Fibroblast of villous mesenchyme (primary cell): ENCODE data around the gene TPP1. TPM values are rescaled to one million over a fixed set of nuclear protein-coding genes. Genes with fewer than 3 reads are reported as not detected.

ENCODE experiments used
- DNase-seq: peaks from one replicate; pipeline ENCODE4 v3.0.0-alpha.2; 2010; ENCODE audit warnings: low read depth
- H3K4me3 ChIP-seq: 2 replicates; pipeline ENCODE4 v1.5.1; 2011; ENCODE audit warnings: low read depth, mild to moderate bottlenecking, low read length
- CTCF ChIP-seq: IDR thresholded peaks from 2 replicates; pipeline ENCODE4 v1.5.1; 2012; ENCODE audit warnings: low read depth, mild to moderate bottlenecking, low read length; ENCODE audit not compliant: insufficient read depth
- total RNA-seq: library from RNA; depleted of rRNA; stranded (reverse); fragments of >200 nt; gene quantifications from 2 replicates; pipeline ENCODE4 v1.2.3, GENCODE V29; 2012

The TPP1 gene
- total RNA-seq, 1 donor = 98.4 TPM

GRCh38 chr11:6611092-6611962, 7.9 kb downstream of the TPP1 start:
- no peak for TF ChIP-seq CTCF
- DNase-seq = peak; percentile 24
- H3K4me3 ChIP-seq = peak overlapping the region; percentile 77

- no peak for DNase-seq
- peak overlapping the region; percentile 77 for H3K4me3 ChIP-seq
- TF ChIP-seq CTCF = no peak
These were observed 8.6 kb downstream of the TPP1 start for GRCh38 chr11:6610591-6610990.

- no peak for TF ChIP-seq CTCF
- H3K4me3 ChIP-seq = no peak overlapping the region
- DNase-seq = no peak
These were observed 9.7 kb downstream of the TPP1 start for GRCh38 chr11:6609502-6610015.

GRCh38 chr11:6608726-6609501, 10.3 kb downstream of the TPP1 start:
- H3K4me3 ChIP-seq = no peak overlapping the region
- TF ChIP-seq CTCF = no peak
- DNase-seq = no peak

GRCh38 chr11:6608011-6608410, 11.2 kb downstream of the TPP1 start:
- no peak for TF ChIP-seq CTCF
- no peak for DNase-seq
- no peak overlapping the region for H3K4me3 ChIP-seq

- peak overlapping the region; percentile 24 for H3K4me3 ChIP-seq
- no peak for DNase-seq
- TF ChIP-seq CTCF = no peak
These were observed 11.9 kb downstream of the TPP1 start for GRCh38 chr11:6607190-6607795.
